Glomerular visceral epithelial cell (primary cell): Measurements from ENCODE around the gene AGL.
"Not testable (repeated sequence)": the region's sequence is repeated elsewhere in the genome, so short reads cannot be mapped to it uniquely, and the experiment has no call there.

Experiments used
- DNase-seq: peaks from one replicate; pipeline ENCODE4 v3.0.0-alpha.2; 2016; ENCODE audit errors: extremely low spot score

The AGL gene

GRCh38 chr1:99849744-99850458, at the start of gene AGL:
AGL (plus strand) TSS chr1:99850361; CDS start chr1:99851043, 682 bp downstream.
- peak; percentile 85 for DNase-seq

DNA sequence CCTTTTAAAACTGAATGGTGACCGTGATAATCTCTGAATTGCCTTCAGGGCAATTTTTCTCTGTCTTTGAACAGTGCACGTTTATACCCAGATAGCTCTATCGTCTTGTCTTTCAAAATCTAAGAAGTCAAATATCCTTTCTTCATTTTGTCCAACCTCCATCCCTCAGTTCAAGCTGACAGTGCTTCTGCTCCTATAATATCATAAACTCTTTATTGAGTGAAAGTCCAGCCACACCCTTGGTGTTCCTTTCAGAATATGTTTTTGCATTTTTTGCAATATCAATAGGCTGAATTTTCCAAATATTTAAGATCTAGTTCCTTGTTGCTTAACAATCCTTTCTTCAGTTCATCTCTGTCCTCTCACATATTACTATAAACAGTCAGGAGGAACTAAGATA, 48.6 kb upstream of the AGL start:
- DNase-seq, result no peak

- DNase-seq, result no peak
Observed at GRCh38 chr1:99806882-99807281, 43.3 kb upstream of the AGL start.

GRCh38 chr1:99808391-99809115, 41.6 kb upstream of the AGL start:
- peak; percentile 85 for DNase-seq

DNA sequence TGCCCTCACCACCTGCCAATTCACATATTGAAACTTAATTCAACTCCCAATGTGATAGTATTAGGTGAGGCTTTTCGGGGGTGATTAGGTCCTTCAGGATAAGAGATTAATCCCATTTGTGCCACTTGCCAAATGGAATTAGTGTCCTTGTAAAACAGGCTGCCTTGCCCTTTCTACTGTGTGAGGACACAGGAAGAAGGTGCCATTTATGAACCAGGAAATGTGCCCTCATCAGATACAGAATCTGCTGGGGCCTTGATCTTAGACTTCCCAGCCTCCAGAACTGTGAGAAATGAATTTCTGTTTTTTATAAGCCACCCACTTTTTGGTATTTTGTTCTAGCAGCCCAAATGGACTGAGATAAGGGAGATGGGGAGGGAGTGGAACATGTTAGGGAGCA, 39.1 kb upstream of the AGL start:
- no peak for DNase-seq

DNA sequence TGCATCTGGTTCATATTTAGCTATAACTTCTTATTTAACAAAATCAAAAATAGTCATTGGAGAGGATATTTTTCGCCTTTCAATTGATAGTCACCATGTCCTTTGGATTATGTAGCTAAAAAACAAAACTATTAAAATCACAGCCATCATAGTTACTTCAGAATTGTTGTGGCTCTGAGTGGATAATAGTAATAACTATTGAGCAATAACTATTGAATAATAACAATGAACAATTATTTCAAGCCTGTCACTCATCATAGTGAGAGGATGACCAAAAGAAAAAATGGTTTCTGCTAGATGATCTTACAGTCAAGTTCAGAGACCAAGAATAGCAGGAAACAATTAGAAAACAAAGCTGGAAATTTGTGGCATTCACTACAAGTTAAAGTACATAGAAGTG, 38.4 kb upstream of the AGL start:
- DNase-seq, result no peak

DNA sequence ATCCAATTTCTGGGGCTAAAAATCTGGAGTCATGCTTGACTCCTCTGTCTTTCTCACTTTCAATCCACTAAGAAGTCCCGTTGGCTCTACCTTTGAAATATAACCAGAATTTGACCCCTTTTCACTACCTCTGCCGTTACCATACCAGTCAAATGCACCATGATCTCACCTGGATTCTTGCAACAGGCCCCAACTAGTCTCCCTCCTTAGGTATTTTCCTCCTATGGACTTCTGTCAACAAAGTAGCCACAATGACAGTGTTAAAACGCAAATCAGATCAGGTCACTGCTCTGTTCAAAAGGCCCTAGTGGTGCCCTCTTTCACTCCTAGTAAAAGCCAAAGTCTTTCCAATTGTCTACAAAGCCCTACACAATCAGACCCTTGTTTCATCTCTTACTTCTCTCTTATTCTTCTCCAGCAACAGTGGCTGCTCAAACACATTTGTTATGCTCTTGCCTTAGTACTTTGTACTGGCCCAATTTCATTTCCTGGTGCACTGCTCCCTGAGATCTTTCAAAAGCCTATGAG, 35.7 kb upstream of the AGL start:
- no peak for DNase-seq

GRCh38 chr1:99816656-99817055, 33.5 kb upstream of the AGL start:
- DNase-seq, result no peak

DNA sequence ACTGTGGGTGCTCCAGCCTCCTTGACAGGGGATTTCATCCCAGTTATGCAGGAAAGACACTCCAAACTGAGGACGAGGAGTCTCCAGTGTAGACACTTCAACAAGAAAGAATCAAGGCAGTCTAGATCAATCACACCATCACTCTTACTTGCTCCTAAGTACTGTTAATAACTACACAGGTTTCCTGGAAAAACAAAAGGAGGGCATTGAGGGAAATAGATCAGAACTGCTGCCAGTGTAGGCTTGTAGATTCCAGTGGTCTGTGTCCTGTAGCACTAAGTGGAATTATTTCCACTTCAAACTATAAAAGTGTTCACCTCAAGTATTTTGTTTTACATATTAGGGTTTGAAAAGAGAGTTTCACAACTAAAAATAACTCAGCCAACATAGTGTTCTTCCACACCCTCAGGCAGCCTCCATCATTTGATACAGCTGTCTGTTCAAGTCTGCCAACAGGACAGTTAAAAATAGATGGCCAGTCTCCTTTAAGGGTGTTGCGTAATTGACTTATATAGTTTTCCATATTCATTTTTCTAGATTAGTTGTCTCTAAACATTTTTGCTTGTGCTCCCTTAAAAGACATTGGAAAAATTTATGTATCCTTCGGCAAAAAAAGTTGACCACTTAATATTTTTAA, 32.0 kb upstream of the AGL start:
- DNase-seq, result no peak

GRCh38 chr1:99820546-99820945, 29.6 kb upstream of the AGL start:
- DNase-seq, result no peak

DNA sequence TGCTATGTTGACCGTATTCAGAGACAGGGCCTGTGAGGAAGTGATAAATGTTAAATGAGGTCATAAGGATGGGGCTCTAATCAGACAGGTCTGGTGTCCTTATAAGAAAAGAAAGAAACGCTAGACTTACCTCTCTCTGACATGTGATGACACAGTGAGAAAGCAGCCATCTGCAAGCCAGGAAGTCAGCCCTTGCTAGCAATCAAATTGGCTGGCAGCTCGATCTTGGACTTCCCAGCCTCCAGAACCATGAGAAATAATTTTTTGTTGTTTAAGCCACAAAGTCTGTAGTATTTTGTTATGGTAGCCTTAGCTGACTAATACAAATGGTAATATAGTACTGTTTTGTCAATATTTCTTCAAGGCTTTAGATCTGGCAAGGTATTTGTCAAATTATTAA, 25.1 kb upstream of the AGL start:
- DNase-seq, result no peak

- DNase-seq, result no peak
Observed at GRCh38 chr1:99825702-99826101, 24.5 kb upstream of the AGL start.

DNA sequence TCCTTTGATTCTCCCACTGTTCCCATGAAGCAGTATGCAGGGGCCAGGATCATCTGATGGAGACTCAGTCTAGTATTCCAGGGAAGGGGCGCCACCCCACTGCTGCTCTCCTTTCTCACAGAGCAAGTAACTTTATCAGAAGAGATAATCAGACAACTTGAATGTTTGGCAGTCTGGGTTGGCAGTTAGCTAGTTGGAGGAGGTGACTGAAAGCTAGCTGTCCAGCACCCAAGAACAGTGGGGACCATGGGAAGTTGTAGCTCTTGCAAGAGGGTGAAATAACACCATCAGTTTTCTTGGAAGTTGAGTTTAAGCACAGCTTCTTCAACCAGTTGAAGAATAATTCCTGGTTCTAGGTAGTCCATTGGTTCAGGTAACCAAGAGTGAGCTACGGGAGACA, 22.2 kb upstream of the AGL start:
- DNase-seq, result no peak

DNA sequence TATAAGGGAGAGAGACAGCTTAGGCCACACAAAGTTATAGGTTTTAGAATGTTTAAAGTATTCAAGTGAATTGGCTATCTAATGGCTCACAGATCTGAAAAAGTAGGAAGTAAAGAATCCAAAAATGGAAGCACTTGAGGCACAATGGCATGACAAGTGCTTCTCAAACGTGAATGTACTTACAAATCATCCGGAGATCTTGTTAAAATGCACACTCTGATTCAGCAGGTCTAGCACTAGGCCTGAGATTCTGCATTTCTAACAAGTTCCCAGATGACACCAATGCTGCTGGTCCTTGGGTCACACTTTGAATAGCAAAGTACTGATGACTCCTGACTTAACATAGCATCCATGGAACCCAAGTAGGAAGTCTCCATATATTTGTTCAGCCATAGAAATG, 20.9 kb upstream of the AGL start:
- DNase-seq, result no peak

- DNase-seq, result not testable (repeated sequence)
Observed at GRCh38 chr1:99833911-99834310, 16.2 kb upstream of the AGL start.

GRCh38 chr1:99836171-99837103, 13.7 kb upstream of the AGL start:
- not testable (repeated sequence) for DNase-seq

DNA sequence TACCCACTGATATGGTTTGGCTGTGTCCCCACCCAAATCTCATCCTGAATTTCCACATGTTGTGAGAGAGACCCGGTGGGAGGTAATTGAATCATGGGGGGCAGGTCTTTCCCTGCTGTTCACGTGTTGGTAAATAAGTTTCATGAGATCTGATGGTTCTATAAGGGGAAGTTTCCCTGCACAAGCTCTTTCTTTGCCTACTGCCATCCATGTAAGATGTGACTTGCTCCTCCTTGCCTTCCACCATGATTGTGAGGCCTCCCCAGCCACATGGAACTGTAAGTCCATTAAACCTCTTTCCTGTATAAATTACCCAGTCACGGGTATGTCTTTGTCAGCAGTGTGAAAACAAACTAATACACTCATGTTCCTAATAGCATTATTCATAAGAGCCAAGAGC, 9.8 kb upstream of the AGL start:
- not testable (repeated sequence) for DNase-seq

- no peak for DNase-seq
Observed at GRCh38 chr1:99843760-99844159, 6.4 kb upstream of the AGL start.

DNA sequence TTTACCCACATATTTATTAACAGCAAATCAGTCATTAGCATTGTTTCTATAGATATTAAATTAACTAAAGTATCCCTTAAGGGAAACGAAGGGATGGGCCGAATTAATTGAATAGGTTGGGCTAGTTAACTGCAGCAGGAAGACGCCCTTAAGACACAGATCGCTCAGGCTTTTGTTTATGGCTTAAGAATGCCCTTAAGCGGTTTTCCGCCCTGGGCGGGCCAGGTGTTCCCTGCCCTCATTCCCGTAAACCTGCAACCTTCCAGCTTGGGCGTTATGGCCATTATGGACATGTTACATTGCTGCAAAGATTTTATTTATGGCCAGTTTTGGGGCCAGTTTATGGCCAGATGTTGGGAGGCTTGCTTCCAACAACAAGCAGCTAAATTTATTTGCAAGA, 5.0 kb upstream of the AGL start:
- not testable (repeated sequence) for DNase-seq

DNA sequence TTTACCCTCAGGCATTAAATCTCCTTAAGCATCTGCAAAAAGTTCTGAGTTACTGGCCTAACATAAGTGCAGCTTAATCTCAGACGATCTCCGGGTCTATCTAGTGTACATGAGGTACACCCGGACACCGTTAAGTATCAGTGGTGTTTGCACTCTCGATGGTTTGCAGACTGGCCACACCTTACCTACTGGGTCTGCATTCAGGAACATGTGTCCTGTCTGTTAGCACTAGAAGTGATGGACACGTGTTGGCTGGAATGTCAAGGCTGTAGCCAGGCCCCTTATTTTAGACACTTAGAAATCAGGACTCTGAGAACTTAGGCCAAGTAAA, 783 bp upstream of the AGL start:
- DNase-seq, result peak; percentile 2

DNA sequence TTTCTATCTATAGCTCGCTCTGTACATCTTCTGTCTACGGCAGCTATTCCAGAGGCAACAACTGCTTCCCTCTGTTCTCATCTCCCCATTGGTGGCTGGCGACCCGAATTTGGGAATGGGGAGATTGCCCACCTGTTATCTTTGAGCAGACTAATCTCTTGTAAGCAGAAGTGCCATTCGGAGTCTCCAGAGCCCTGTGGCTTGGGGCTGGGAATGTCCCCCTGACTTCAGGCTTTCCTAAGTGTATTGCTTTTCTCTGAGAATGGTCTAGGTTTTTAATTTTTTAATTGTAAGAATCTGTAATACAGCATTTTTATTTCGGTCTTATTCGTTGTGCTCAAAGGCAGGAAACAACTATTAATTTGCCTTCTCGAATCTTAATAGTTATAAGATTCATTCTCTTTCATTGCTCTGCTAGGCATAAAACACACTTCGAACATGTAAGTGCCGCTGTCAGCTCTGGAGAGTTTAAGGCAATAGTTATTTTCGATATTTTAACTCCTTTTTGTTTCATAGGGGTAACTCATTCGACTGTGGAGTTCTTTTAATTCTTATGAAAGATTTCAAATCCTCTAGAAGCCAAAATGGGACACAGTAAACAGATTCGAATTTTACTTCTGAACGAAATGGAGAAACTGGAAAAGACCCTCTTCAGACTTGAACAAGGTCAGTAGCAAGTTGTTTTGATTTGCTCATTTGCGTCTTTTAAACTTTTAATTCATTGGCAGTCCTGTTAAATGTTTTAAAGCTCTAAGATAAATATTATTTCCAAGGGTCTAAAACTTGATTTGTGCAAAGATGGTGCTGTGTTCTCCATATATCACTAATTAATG, 514 bp downstream of the AGL start:
- peak; percentile 2 for DNase-seq
